ENCODE data around the gene GABRA6. TPM values are rescaled to one million over a fixed set of nuclear protein-coding genes. Genes with fewer than 3 reads are reported as not detected.

GABRA6 gene
- total RNA-seq (not detected in 2 replicates), polyA plus RNA-seq (not detected in 2 replicates), polyA minus RNA-seq (ENCODE audit: low replicate concordance) (not detected in 2 replicates)
- polyA plus RNA-seq (2012), result not detected in 2 replicates

- DNase-seq (ENCODE audit: low read depth in 2 of 2), result no peak
- Histone ChIP-seq H2AFZ (ENCODE audit: low read length) (no peak within 1 kb of the TSS), H3K4me2 (ENCODE audit: extremely low read depth, insufficient read depth, low read length) (no peak within 1 kb of the TSS), H3K27ac (ENCODE audit: insufficient read depth, low read length) (no peak within 1 kb of the TSS), H3K4me1 (ENCODE audit: control insufficient read depth, extremely low read depth, insufficient read depth, low read length) (no peaks in the 10 kb centered on the region), H4K20me1 (ENCODE audit: control insufficient read depth, extremely low read depth, insufficient read depth, low read length) (no peaks in the 10 kb centered on the region), H3K27me3 (ENCODE audit: control insufficient read depth, insufficient read depth, low read length) (no peaks in the 10 kb centered on the region), H3K79me2 (ENCODE audit: control insufficient read depth, insufficient read depth, low read length) (no peaks in the 10 kb centered on the region), H3K9me3 (ENCODE audit: control insufficient read depth, insufficient read depth, low read depth, low read length) (no peaks in the 10 kb centered on the region), H3K36me3 (ENCODE audit: control insufficient read depth, insufficient read depth, low read length) (no peaks in the 10 kb centered on the region), H3K4me3 (replicated peaks in 1 of 4; ENCODE audit: control extremely low read depth in 1 of 4, insufficient read depth in 1 of 4, low read depth in 3 of 4, low read length in 4 of 4) (no peak within 1 kb of the TSS), H3K9ac (ENCODE audit: insufficient read depth, low read length) (no peak within 1 kb of the TSS)
- TF ChIP-seq CTCF (conservative IDR thresholded peaks at IDR 0.05 in 1 of 2, IDR thresholded peaks at IDR 0.05 in 1 of 2; ENCODE audit: low read depth in 1 of 2, low read length in 2 of 2), result no peak
- no peak for TF ChIP-seq EZH2 (IDR thresholded peaks at IDR 0.05; ENCODE audit: low read length, missing control alignments)
Observed at GRCh38 chr5:161685461-161685860, at the start of gene GABRA6. Gene GABRA6, plus strand, starts transcription at chr5:161685721. Its CDS starts 269 bp downstream, at chr5:161685990.

GRCh38 chr5:161637591-161637990 is 47.9 kb upstream of the GABRA6 start:
- Histone ChIP-seq H3K36me3 (ENCODE audit: control insufficient read depth, insufficient read depth, low read length) (no peaks in the 10 kb centered on the region), H3K79me2 (ENCODE audit: control insufficient read depth, insufficient read depth, low read length) (no peaks in the 10 kb centered on the region), H3K4me1 (ENCODE audit: control insufficient read depth, extremely low read depth, insufficient read depth, low read length) (no peaks in the 10 kb centered on the region), H3K4me3 (replicated peaks in 1 of 4; ENCODE audit: control extremely low read depth in 1 of 4, insufficient read depth in 1 of 4, low read depth in 3 of 4, low read length in 4 of 4) (no peak overlapping the region), H2AFZ (ENCODE audit: low read length) (no peak overlapping the region), H3K27ac (ENCODE audit: insufficient read depth, low read length) (no peak overlapping the region), H3K27me3 (ENCODE audit: control insufficient read depth, insufficient read depth, low read length) (no peaks in the 10 kb centered on the region), H3K9me3 (ENCODE audit: control insufficient read depth, insufficient read depth, low read depth, low read length) (no peaks in the 10 kb centered on the region), H3K9ac (ENCODE audit: insufficient read depth, low read length) (no peak overlapping the region), H3K4me2 (ENCODE audit: extremely low read depth, insufficient read depth, low read length) (no peak overlapping the region), H4K20me1 (ENCODE audit: control insufficient read depth, extremely low read depth, insufficient read depth, low read length) (no peaks in the 10 kb centered on the region)
- DNase-seq (ENCODE audit: low read depth in 2 of 2), result no peak
- TF ChIP-seq CTCF (conservative IDR thresholded peaks at IDR 0.05 in 1 of 2, IDR thresholded peaks at IDR 0.05 in 1 of 2; ENCODE audit: low read depth in 1 of 2, low read length in 2 of 2) (no peak), EZH2 (IDR thresholded peaks at IDR 0.05; ENCODE audit: low read length, missing control alignments) (no peak)

- no peaks in the 10 kb centered on the region for H3K79me2 ChIP-seq (ENCODE audit: control insufficient read depth, insufficient read depth, low read length)
- no peak for DNase-seq (ENCODE audit: low read depth in 2 of 2)
- H3K36me3 ChIP-seq (ENCODE audit: control insufficient read depth, insufficient read depth, low read length), result no peaks in the 10 kb centered on the region
- no peak overlapping the region for H2AFZ ChIP-seq (ENCODE audit: low read length)
- no peak overlapping the region for H3K27ac ChIP-seq (ENCODE audit: insufficient read depth, low read length)
- no peaks in the 10 kb centered on the region for H3K9me3 ChIP-seq (ENCODE audit: control insufficient read depth, insufficient read depth, low read depth, low read length)
- no peaks in the 10 kb centered on the region for H3K4me1 ChIP-seq (ENCODE audit: control insufficient read depth, extremely low read depth, insufficient read depth, low read length)
- no peaks in the 10 kb centered on the region for H4K20me1 ChIP-seq (ENCODE audit: control insufficient read depth, extremely low read depth, insufficient read depth, low read length)
- no peak overlapping the region for H3K4me3 ChIP-seq (replicated peaks in 1 of 4; ENCODE audit: control extremely low read depth in 1 of 4, insufficient read depth in 1 of 4, low read depth in 3 of 4, low read length in 4 of 4)
- H3K27me3 ChIP-seq (ENCODE audit: control insufficient read depth, insufficient read depth, low read length), result no peaks in the 10 kb centered on the region
- H3K4me2 ChIP-seq (ENCODE audit: extremely low read depth, insufficient read depth, low read length), result no peak overlapping the region
- TF ChIP-seq CTCF (conservative IDR thresholded peaks at IDR 0.05 in 1 of 2, IDR thresholded peaks at IDR 0.05 in 1 of 2; ENCODE audit: low read depth in 1 of 2, low read length in 2 of 2), result no peak
- no peak for TF ChIP-seq EZH2 (IDR thresholded peaks at IDR 0.05; ENCODE audit: low read length, missing control alignments)
- no peak overlapping the region for H3K9ac ChIP-seq (ENCODE audit: insufficient read depth, low read length)
Observed at GRCh38 chr5:161641444-161641843, 44.1 kb upstream of the GABRA6 start.

Data from fibroblast of lung (primary cell).